HL-60 (cell line): ENCODE results near the gene METTL9.
"Not testable (repeated sequence)": the region's sequence is repeated elsewhere in the genome, so short reads cannot be mapped to it uniquely, and the experiment has no call there.

Experiments used
- CTCF ChIP-seq: IDR thresholded peaks from one replicate; pipeline ENCODE4 v1.5.1; 2011; ENCODE audit warnings: low read length, control low read depth, inconsistent platforms; ENCODE audit not compliant: insufficient read depth
- GABPA ChIP-seq: IDR thresholded peaks from 2 replicates; pipeline ENCODE4 v1.6.1; 2012; ENCODE audit warnings: low read depth

GRCh38 chr16:21556026-21556595, 43.3 kb upstream of the METTL9 start:
- TF ChIP-seq CTCF, GABPA: not testable (repeated sequence)
